AG10803 (cell line): ENCODE results near the gene MSH5.

Experiments used
- DNase-seq: peaks from one replicate; pipeline ENCODE4 v3.0.0; 2010; ENCODE audit warnings: low read depth
- H3K4me3 ChIP-seq: 2 replicates; pipeline ENCODE4 v1.5.1; 2011; ENCODE audit warnings: mild to moderate bottlenecking, low read length, control low read depth
- CTCF ChIP-seq: conservative IDR thresholded peaks from 2 replicates; pipeline ENCODE4 v1.5.1; 2011; ENCODE audit warnings: mild to moderate bottlenecking, low read length, control low read depth, inconsistent platforms

MSH5 gene

GRCh38 chr6:31729979-31730630, 9.7 kb upstream of the MSH5 start:
- DNase-seq: peak; percentile 89
- TF ChIP-seq CTCF: no peak
- H3K4me3 ChIP-seq: peak overlapping the region; percentile 92

- peak overlapping the region; percentile 92 for H3K4me3 ChIP-seq
- no peak for TF ChIP-seq CTCF
- DNase-seq: no peak
Observed at GRCh38 chr6:31730631-31731086, 9.1 kb upstream of the MSH5 start.

GRCh38 chr6:31732029-31732428, 7.8 kb upstream of the MSH5 start:
- no peak for TF ChIP-seq CTCF
- no peak for DNase-seq
- no peak overlapping the region for H3K4me3 ChIP-seq

GRCh38 chr6:31733734-31734133, 6.1 kb upstream of the MSH5 start:
- peak overlapping the region; percentile 99 for H3K4me3 ChIP-seq
- no peak for DNase-seq

GRCh38 chr6:31734247-31734820, 5.5 kb upstream of the MSH5 start:
- no peak for TF ChIP-seq CTCF

More at GRCh38 chr6:31733734-31734133, 6.1 kb upstream of the MSH5 start:
- TF ChIP-seq CTCF: no peak

GRCh38 chr6:31734821-31735406, 4.9 kb upstream of the MSH5 start:
- TF ChIP-seq CTCF: no peak

More at GRCh38 chr6:31734247-31734820, 5.5 kb upstream of the MSH5 start:
- no peak for DNase-seq
- H3K4me3 ChIP-seq: peak overlapping the region; percentile 99

More at GRCh38 chr6:31734821-31735406, 4.9 kb upstream of the MSH5 start:
- peak; percentile 61 for DNase-seq
- peak overlapping the region; percentile 99 for H3K4me3 ChIP-seq
